GM12878 (cell line): ENCODE data around the gene ANKRD34A. TPM values are rescaled to one million over a fixed set of nuclear protein-coding genes. Genes with fewer than 3 reads are reported as not detected.
A peak's percentile ranks its signal among the peaks of the same experiment; 100 is the strongest.

ENCODE experiments used
- ATAC-seq: fragments of 200-7000 bp; cut with Tn5 transposase; 3 replicates; pipeline ENCODE4 v1.9.1; 2020; ENCODE audit warnings: mild to moderate bottlenecking, moderate library complexity
- BruUV-seq: library from RNA; stranded (reverse); fragments of 400-500 nt; replicated peaks from 2 replicates; lab custom pipeline; 2021; lab: Mats Ljungman, UMichigan
- CTCF ChIA-PET: fragments of 300-600 bp; sonication (Branson Sonifier 250); formaldehyde crosslinking; extraction: SDS; loops from one replicate; lab custom pipeline; 2021; ENCODE audit warnings: inconsistent platforms; lab: Yijun Ruan, JAX
- POLR2A ChIA-PET: fragments of 350-600 bp; formaldehyde crosslinking; extraction: SDS; loops from one replicate; lab custom pipeline; 2021; ENCODE audit warnings: inconsistent platforms; lab: Charles Lee
- RAD21 ChIA-PET: fragments of 300-600 bp; sonication (Branson Sonifier 250); formaldehyde crosslinking; loops from one replicate; lab custom pipeline; 2023; ENCODE audit warnings: antibody characterized with exemption; ENCODE audit not compliant: unreplicated experiment; lab: Charles Lee
- SMC1A ChIA-PET: fragments of 300-600 bp; sonication (Branson Sonifier 250); formaldehyde crosslinking; loops from one replicate; lab custom pipeline; 2023; ENCODE audit not compliant: unreplicated experiment, uncharacterized antibody; lab: Charles Lee
- DNase-seq: peaks from one replicate; pipeline ENCODE4 v3.0.0-alpha.2; 2011; ENCODE audit warnings: low read depth, low spot score
- FAIRE-seq: peaks from 3 replicates; lab custom pipeline; 2011; peaks lifted over from hg19 to GRCh38; lab: Jason Lieb, UNC
- H2AFZ ChIP-seq: 2 replicates; pipeline ENCODE4 v1.6.0; 2011; ENCODE audit warnings: low read depth, low read length, control low read depth; ENCODE audit not compliant: control insufficient read depth
- H3K27ac ChIP-seq: 2 replicates; pipeline ENCODE4 v1.5.1; 2011; ENCODE audit warnings: control low read depth; ENCODE audit not compliant: control insufficient read depth, insufficient read depth
- H3K27me3 ChIP-seq, 2 experiments: replicated peaks in 1 of 2; 2 replicates each; pipeline versions ENCODE4 v1.6.0 to v1.6.1; 2011; ENCODE audit warnings: low read length in 1 of 2; ENCODE audit not compliant: control insufficient read depth in 2 of 2, insufficient read depth in 2 of 2
- H3K36me3 ChIP-seq, 2 experiments: 2 replicates each; pipeline ENCODE4 v1.5.1; 2011; ENCODE audit warnings: low read length in 1 of 2; ENCODE audit not compliant: control insufficient read depth in 2 of 2, insufficient read depth in 2 of 2
- H3K4me1 ChIP-seq: 2 replicates; pipeline ENCODE4 v1.6.1; 2011; ENCODE audit warnings: mild to moderate bottlenecking, low read length, moderate library complexity, mixed read lengths; ENCODE audit not compliant: control insufficient read depth, insufficient read depth
- H3K4me2 ChIP-seq: 2 replicates; pipeline ENCODE4 v1.6.0; 2011; ENCODE audit warnings: control low read depth; ENCODE audit not compliant: control insufficient read depth, insufficient read depth
- H3K4me3 ChIP-seq: fragments of 200-600 bp; sonication (generic); 2 replicates; pipeline ENCODE4 v1.5.1; 2016
- H3K79me2 ChIP-seq: 2 replicates; pipeline ENCODE4 v1.6.0; 2011; ENCODE audit warnings: low read length; ENCODE audit not compliant: control insufficient read depth, insufficient read depth
- H3K9ac ChIP-seq: 2 replicates; pipeline ENCODE4 v1.8.0; 2011; ENCODE audit warnings: low read length, control low read depth, mixed read lengths; ENCODE audit not compliant: control insufficient read depth, insufficient read depth
- H3K9me3 ChIP-seq: replicated peaks from 3 replicates; pipeline ENCODE4 v1.5.1; 2011; ENCODE audit warnings: mild to moderate bottlenecking, low read length; ENCODE audit not compliant: control insufficient read depth, insufficient read depth
- H4K20me1 ChIP-seq: 2 replicates; pipeline ENCODE4 v1.6.0; 2011; ENCODE audit not compliant: control insufficient read depth, insufficient read depth
- CBX5 ChIP-seq: sonication (generic); IDR thresholded peaks from 2 replicates; pipeline ENCODE4 v1.6.1; 2016; ENCODE audit warnings: low read depth, moderate library complexity, mild to moderate bottlenecking, inconsistent platforms
- FOXK2 ChIP-seq: fragments of 450-650 bp; IDR thresholded peaks from 2 replicates; pipeline ENCODE4 v1.6.1; 2017; ENCODE audit warnings: mild to moderate bottlenecking, moderate library complexity
- MXI1 ChIP-seq: fragments of 150-350 bp; IDR thresholded peaks from 2 replicates; pipeline ENCODE4 v1.6.1; 2011; ENCODE audit warnings: low read depth, mild to moderate bottlenecking, inconsistent platforms, low read length, improper control_type of control experiment
- MYB ChIP-seq: fragments of 150-350 bp; IDR thresholded peaks from 2 replicates; pipeline ENCODE4 v1.6.1; 2014; ENCODE audit warnings: mild to moderate bottlenecking, low read depth, low read length, borderline replicate concordance
- NR2C2 ChIP-seq: IDR thresholded peaks from 2 replicates; pipeline ENCODE4 v1.6.1; 2011; ENCODE audit warnings: borderline replicate concordance, low read depth; ENCODE audit not compliant: control insufficient read depth, insufficient read length
- ZNF207 ChIP-seq: fragments of 450-650 bp; IDR thresholded peaks from 2 replicates; pipeline ENCODE4 v1.6.1; 2014; ENCODE audit warnings: antibody characterized with exemption, mild to moderate bottlenecking, borderline replicate concordance
- ZNF217 ChIP-seq: fragments of 450-650 bp; IDR thresholded peaks from 2 replicates; pipeline ENCODE4 v1.6.1; 2017; ENCODE audit warnings: antibody characterized with exemption, mild to moderate bottlenecking
- WGBS: methylation state at CpG from one replicate; pipeline ENCODE4 v1.1.6; 2016; ENCODE audit warnings: low lambda C conversion rate; ENCODE audit not compliant: insufficient replicate concordance, insufficient coverage; ENCODE audit errors: missing lambda C conversion rate; 5-methylcytosine and 5-hydroxymethylcytosine counted together
- in situ Hi-C: fragments of 300-500 bp; cut with MboI; formaldehyde crosslinking; loops from 9 replicates; pipeline ENCODE4 v1.14.3; 2018; ENCODE audit warnings: mixed read lengths
- intact Hi-C: fragments of 100-400 bp; cut with micrococcal nuclease; formaldehyde crosslinking; loops from one replicate; pipeline ENCODE4 v1.14.2; 2022; ENCODE audit not compliant: unreplicated experiment
- polyA plus RNA-seq, 11 experiments: library from polyadenylated mRNA; depleted of rRNA in 4 of 11; unstranded in 6 of 11; stranded (reverse) in 5 of 11; fragments of >200 nt; fragmentation: Nextera tagmentation in 4 of 11; fragmentation: Illumina TruSeq in 1 of 11; extraction: Ambion mirVana in 4 of 11; extraction: Trizol in 1 of 11; gene quantifications; 1 replicate in 1 of 11; 2 replicates in 10 of 11; pipeline versions ENCODE4 v1.2.1 to v1.2.3, GENCODE V29; 2011 to 2016; ENCODE audit warnings: inconsistent platforms in 2 of 11, missing spikeins in 2 of 11, low read depth in 1 of 11
- total RNA-seq, 4 experiments: library from RNA; depleted of rRNA in 3 of 4; stranded (reverse); fragments of >200 nt in 3 of 4; fragmentation: Illumina TruSeq in 1 of 4; extraction: Trizol in 1 of 4; gene quantifications; 2 replicates each; pipeline versions ENCODE4 v1.2.1 to v1.2.3, GENCODE V29; 2013 to 2021
- TF ChIP-seq, protein P1 (sequence below): fragments of 450-650 bp; IDR thresholded peaks from 2 replicates; pipeline ENCODE4 v1.6.1; 2017; ENCODE audit warnings: antibody characterized with exemption, mild to moderate bottlenecking, moderate library complexity
- TF ChIP-seq, protein P2 (sequence below): IDR thresholded peaks from 2 replicates; pipeline ENCODE4 v1.6.1; 2012; ENCODE audit warnings: mild to moderate bottlenecking, low read depth, low read length
- TF ChIP-seq, protein P3 (sequence below): fragments of 450-650 bp; IDR thresholded peaks from 2 replicates; pipeline ENCODE4 v1.6.1; 2017; ENCODE audit warnings: borderline replicate concordance

Gene ANKRD34A
- total and polyA plus RNA-seq, 10 of the 15 experiments (the other 5 are each of a cell fraction or from before 2014, with no cell fraction given): 0.40 to 3.5 (median 1.6) TPM

DNA sequence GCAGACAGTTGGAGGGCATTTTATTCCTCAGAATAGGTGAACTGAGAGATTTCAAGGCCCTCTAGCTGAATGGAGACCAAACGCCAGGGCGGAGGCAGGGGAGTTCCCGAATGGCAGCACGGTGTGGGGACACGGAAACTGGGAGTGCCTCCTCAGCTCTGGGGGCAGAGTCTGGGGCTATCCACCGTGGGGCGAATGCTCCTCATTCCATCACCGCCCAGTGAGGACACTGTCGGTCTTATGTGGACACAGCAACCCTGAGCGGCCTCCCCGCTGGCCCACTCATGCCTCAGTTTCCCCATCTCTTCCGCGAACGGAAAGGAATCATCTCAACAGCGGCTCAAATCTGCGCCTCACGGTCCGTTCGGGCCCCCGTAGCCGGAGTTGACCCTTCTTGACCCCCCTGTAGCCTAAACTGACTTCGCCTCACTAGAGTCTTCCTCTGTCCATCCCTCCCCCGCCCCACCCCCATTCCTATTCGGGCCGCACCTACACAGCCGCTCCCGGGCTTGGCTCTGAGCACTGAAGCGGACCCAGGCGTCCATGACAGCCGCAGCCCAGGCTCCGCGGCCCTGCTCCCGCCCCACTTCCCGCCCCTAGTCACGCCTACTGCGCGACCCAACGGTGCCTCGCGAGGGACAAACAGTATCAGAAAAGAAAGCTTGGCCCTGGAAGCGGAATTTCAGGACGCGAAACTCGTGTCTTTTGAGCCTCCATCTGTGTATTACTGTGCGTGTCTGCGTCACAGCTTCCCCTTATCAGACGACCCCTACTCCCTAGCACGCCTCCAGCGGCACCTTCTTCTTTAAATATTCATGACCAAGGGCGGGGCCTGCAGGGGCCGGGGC is 46.0 kb downstream of the ANKRD34A start, which contains the start of gene PEX11B:
Gene PEX11B (minus strand): TSS at position 574 of the 848 bp plus-strand sequence. CDS start 29 bp downstream, at position 545.
- Histone ChIP-seq H2AFZ (peak within 1 kb of the TSS; percentile 98), H3K4me1 (peaks cover 17% of the 10 kb centered on the region), H3K36me3 (peaks cover 0 to 11% of the 10 kb centered on the region in 2 experiments; a peak in 2 of 4 replicates), H3K4me3 (peak within 1 kb of the TSS; percentile 97), H3K27ac (peak within 1 kb of the TSS; percentile 93), H3K27me3 (no peaks in the 10 kb centered on the region), H3K9ac (peak within 1 kb of the TSS; percentile 96), H3K79me2 (peaks cover 12% of the 10 kb centered on the region), H4K20me1 (no peaks in the 10 kb centered on the region), H3K9me3 (no peaks in the 10 kb centered on the region), H3K4me2 (peak within 1 kb of the TSS; percentile 100)
- CTCF ChIA-PET: interaction anchor here (0.8 to 1.8 kb wide), 9 partner anchors 8 to 119 kb away, joined by 3 to 7 read pairs (median 3); partner anchors contain the start of gene RBM8A
- intact Hi-C loops (loop anchor here (1.0 kb wide), 3 partner anchors 8 to 59 kb away; partner anchors contain the start of genes ITGA10, PIAS3 and RBM8A), in situ Hi-C loops (loop anchor here (5.0 kb wide), 1 partner anchor 61 kb away; the partner anchor contains the start of gene PIAS3)
- 1% methylated on average over 46 of the region's 51 CpGs for WGBS
- DNase-seq (peak; percentile 75), FAIRE-seq (peak; percentile 35), ATAC-seq (peak; percentile 94)
- RAD21 ChIA-PET: interaction anchor here (0.9 to 2.5 kb wide), 8 partner anchors 9 to 92 kb away, joined by 3 to 11 read pairs (median 4); partner anchors contain the start of genes ANKRD34A, LIX1L, NUDT17 and PIAS3
- SMC1A ChIA-PET: interaction anchor here (0.6 to 1.6 kb wide), 3 partner anchors 9 to 58 kb away, joined by 3 to 5 read pairs (median 3); partner anchors contain the start of genes LIX1L and RBM8A
- BruUV-seq: no TSS peak
- POLR2A ChIA-PET: interaction anchor here (0.6 to 2.6 kb wide), 10 partner anchors 9 to 131 kb away, joined by 3 to 23 read pairs (median 8); partner anchors contain the start of genes ANKRD34A, LIX1L, NUDT17 and PIAS3
- TF ChIP-seq, protein P1, sequence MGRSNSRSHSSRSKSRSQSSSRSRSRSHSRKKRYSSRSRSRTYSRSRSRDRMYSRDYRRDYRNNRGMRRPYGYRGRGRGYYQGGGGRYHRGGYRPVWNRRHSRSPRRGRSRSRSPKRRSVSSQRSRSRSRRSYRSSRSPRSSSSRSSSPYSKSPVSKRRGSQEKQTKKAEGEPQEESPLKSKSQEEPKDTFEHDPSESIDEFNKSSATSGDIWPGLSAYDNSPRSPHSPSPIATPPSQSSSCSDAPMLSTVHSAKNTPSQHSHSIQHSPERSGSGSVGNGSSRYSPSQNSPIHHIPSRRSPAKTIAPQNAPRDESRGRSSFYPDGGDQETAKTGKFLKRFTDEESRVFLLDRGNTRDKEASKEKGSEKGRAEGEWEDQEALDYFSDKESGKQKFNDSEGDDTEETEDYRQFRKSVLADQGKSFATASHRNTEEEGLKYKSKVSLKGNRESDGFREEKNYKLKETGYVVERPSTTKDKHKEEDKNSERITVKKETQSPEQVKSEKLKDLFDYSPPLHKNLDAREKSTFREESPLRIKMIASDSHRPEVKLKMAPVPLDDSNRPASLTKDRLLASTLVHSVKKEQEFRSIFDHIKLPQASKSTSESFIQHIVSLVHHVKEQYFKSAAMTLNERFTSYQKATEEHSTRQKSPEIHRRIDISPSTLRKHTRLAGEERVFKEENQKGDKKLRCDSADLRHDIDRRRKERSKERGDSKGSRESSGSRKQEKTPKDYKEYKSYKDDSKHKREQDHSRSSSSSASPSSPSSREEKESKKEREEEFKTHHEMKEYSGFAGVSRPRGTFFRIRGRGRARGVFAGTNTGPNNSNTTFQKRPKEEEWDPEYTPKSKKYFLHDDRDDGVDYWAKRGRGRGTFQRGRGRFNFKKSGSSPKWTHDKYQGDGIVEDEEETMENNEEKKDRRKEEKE: no peak
- TF ChIP-seq MYB: no peak
- no peak for TF ChIP-seq FOXK2
- TF ChIP-seq, protein P2, sequence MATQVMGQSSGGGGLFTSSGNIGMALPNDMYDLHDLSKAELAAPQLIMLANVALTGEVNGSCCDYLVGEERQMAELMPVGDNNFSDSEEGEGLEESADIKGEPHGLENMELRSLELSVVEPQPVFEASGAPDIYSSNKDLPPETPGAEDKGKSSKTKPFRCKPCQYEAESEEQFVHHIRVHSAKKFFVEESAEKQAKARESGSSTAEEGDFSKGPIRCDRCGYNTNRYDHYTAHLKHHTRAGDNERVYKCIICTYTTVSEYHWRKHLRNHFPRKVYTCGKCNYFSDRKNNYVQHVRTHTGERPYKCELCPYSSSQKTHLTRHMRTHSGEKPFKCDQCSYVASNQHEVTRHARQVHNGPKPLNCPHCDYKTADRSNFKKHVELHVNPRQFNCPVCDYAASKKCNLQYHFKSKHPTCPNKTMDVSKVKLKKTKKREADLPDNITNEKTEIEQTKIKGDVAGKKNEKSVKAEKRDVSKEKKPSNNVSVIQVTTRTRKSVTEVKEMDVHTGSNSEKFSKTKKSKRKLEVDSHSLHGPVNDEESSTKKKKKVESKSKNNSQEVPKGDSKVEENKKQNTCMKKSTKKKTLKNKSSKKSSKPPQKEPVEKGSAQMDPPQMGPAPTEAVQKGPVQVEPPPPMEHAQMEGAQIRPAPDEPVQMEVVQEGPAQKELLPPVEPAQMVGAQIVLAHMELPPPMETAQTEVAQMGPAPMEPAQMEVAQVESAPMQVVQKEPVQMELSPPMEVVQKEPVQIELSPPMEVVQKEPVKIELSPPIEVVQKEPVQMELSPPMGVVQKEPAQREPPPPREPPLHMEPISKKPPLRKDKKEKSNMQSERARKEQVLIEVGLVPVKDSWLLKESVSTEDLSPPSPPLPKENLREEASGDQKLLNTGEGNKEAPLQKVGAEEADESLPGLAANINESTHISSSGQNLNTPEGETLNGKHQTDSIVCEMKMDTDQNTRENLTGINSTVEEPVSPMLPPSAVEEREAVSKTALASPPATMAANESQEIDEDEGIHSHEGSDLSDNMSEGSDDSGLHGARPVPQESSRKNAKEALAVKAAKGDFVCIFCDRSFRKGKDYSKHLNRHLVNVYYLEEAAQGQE: no peak
- no peak for TF ChIP-seq NR2C2
- no peak for TF ChIP-seq ZNF207
- TF ChIP-seq ZNF217: no peak
- no peak; the same call in 1 of the 2 replicates for TF ChIP-seq MXI1
- no peak for TF ChIP-seq CBX5
- TF ChIP-seq, protein P3, sequence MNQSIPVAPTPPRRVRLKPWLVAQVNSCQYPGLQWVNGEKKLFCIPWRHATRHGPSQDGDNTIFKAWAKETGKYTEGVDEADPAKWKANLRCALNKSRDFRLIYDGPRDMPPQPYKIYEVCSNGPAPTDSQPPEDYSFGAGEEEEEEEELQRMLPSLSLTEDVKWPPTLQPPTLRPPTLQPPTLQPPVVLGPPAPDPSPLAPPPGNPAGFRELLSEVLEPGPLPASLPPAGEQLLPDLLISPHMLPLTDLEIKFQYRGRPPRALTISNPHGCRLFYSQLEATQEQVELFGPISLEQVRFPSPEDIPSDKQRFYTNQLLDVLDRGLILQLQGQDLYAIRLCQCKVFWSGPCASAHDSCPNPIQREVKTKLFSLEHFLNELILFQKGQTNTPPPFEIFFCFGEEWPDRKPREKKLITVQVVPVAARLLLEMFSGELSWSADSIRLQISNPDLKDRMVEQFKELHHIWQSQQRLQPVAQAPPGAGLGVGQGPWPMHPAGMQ: no peak
